ENCODE data around the gene KCNMB4.
"Not testable (repeated sequence)": the region's sequence is repeated elsewhere in the genome, so short reads cannot be mapped to it uniquely, and the experiment has no call there.

KCNMB4 gene

GRCh38 chr12:70367258-70368141, 1.4 kb downstream of the KCNMB4 start:
- in situ Hi-C loops (cut with MboI; ENCODE audit: low sequenced_read_pairs), result no loop called here

- in situ Hi-C loops (cut with MboI; ENCODE audit: low sequenced_read_pairs), result no loop called here
Observed at GRCh38 chr12:70372881-70373280, 6.8 kb downstream of the KCNMB4 start.

DNA sequence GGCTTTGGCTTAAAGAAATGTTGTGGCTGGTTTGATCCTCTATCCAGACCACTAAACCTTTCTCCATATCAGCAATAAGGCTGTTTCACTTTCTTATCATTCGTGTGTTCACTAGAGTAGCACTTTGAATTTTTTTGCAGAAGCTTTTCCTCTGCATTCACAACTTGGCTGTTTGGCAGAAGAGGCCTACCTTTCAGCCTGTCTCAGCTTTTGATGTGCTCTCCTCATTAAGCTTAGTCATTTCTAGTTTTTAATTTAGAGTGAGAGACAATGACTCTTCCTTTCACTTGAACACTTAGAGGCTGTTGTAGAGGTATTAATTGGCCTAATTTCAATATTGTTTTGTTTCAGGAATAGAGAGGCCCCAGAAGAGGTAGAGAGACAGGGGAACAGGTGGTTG, 13.8 kb downstream of the KCNMB4 start:
- in situ Hi-C loops (cut with MboI; ENCODE audit: low sequenced_read_pairs), result no loop called here

- in situ Hi-C loops (cut with MboI; ENCODE audit: low sequenced_read_pairs), result no loop called here
Observed at GRCh38 chr12:70383484-70383883, 17.4 kb downstream of the KCNMB4 start.

GRCh38 chr12:70383886-70384285, 17.8 kb downstream of the KCNMB4 start:
- in situ Hi-C loops (cut with MboI; ENCODE audit: low sequenced_read_pairs), result no loop called here

GRCh38 chr12:70386771-70387170, 20.7 kb downstream of the KCNMB4 start:
- in situ Hi-C loops (cut with MboI; ENCODE audit: low sequenced_read_pairs), result no loop called here

DNA sequence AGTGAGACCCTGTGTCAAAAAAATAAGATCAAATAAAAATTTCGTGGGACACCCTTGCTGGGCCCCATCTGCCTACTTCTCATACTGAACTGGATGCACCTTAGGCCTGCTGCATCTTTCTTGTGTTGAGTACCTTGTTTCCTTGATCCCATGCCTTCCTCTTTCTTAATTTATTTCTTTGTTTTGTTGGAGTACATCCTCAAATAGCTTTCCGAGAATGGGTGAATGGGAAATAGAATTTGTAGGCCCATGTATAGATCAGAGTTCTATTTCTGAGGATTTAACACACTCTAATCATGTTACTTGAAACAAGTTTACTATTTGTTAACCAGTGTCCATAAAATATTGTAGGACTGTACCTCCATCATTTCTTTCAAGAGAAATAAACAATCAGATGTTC, 23.6 kb downstream of the KCNMB4 start:
- in situ Hi-C loops (cut with MboI; ENCODE audit: low sequenced_read_pairs), result no loop called here

- in situ Hi-C loops (cut with MboI; ENCODE audit: low sequenced_read_pairs), result not testable (repeated sequence)
Observed at GRCh38 chr12:70392631-70393030, 26.5 kb downstream of the KCNMB4 start.

GRCh38 chr12:70393787-70394499, 27.9 kb downstream of the KCNMB4 start:
- in situ Hi-C loops (cut with MboI; ENCODE audit: low sequenced_read_pairs), result no loop called here

- in situ Hi-C loops (cut with MboI; ENCODE audit: low sequenced_read_pairs), result no loop called here
Observed at GRCh38 chr12:70398002-70398401, 31.9 kb downstream of the KCNMB4 start.

DNA sequence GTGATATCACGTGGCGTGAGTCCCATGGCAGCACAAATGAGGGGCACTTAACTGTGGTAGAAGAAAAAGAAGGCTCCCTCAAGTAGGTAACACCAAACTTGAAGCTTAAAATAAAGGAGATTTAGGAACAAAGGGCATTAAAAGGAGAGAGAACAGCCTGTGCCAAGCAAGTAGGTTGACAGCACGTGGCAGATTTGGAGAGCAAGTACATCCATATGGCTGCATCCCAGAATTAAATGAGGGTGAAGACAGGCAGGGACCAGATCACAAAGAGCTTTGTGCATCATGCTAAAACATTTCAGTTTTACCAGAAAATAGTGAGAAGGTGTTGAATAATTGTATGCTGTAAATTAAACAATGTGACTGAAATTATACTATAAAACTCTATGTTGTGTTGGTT, 32.8 kb downstream of the KCNMB4 start:
- in situ Hi-C loops (cut with MboI; ENCODE audit: low sequenced_read_pairs), result no loop called here

- in situ Hi-C loops (cut with MboI; ENCODE audit: low sequenced_read_pairs), result no loop called here
Observed at GRCh38 chr12:70399311-70399710, 33.2 kb downstream of the KCNMB4 start.

GRCh38 chr12:70400124-70400523, 34.0 kb downstream of the KCNMB4 start:
- in situ Hi-C loops (cut with MboI; ENCODE audit: low sequenced_read_pairs), result no loop called here

GRCh38 chr12:70402597-70402996, 36.5 kb downstream of the KCNMB4 start:
- in situ Hi-C loops (cut with MboI; ENCODE audit: low sequenced_read_pairs), result no loop called here

DNA sequence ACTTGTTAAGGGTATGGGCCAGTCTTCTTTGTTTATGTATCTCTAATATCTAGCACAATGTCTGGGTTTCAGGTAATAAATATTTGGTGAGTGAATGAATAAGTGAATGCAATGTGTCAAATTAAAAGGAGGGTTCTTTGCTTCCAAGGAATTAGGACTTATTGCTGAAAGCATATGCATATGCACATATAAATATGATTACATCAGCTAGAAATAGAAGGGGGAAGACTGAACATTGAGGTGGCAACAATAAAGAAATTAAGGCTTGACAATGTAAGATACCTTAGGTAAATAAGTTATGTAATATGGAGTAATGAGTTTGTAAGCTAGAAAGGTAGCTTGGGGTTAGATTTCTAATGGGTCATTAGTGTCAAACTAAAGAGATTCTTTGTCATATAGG, 37.7 kb downstream of the KCNMB4 start:
- in situ Hi-C loops (cut with MboI; ENCODE audit: low sequenced_read_pairs), result no loop called here

DNA sequence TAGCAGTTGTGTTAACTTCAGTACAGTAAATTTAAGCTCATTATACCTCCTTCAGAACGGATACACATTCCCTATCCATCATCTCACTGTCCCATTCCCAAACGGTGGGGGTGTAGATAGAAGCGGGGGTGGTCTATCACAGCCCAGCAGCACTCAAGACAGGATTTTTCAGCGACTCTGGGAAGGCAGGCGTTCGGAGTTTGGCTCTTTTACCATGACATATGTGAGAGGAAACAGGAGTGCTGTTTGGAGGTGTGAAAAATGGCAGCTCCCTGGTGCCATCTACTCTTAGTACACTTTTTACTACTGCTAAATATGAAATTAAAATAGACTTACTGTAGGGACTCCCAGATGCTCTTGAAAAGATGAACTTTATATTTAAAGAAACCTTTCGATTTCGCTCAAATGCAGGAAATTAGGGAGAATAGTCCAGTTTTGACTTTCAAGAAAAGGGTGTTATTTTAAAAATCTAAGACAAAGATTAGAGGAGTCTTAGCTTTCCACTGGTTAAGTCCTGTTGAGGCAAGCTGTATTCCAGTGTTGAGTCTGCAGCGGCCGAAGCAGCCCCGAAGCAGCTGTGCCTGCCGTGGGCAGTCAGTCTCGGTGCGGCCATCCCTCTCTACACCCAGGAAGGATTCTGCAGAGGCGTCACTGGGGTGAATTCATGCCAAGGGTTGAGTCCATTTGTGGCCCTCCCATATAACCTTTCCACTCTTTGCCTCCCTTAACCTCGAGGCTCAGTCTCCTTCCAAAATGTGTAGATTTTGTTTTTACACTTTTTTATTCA, 42.1 kb downstream of the KCNMB4 start:
- in situ Hi-C loops (cut with MboI; ENCODE audit: low sequenced_read_pairs), result no loop called here

DNA sequence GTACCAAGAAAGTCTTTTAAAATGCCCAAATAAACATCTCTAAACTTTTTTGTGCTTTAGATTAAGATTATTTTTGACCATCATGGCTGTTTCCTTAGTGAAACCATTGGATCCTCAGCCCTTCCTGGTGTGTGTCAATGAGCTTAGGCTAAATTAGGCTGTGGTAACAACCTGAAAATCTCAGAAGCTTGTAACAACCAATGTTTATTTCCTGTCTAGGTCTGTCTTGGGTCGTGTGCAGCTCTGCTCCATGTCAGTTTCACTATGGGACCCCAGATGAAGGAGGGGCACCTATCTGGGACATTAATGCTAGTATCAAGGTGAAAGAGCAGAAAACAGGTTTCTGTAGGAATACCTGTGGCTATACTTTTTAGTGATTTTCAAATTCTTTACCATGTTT, 49.9 kb downstream of the KCNMB4 start:
- in situ Hi-C loops (cut with MboI; ENCODE audit: low sequenced_read_pairs), result no loop called here

GRCh38 chr12:70417121-70417520, 51.0 kb downstream of the KCNMB4 start:
- in situ Hi-C loops (cut with MboI; ENCODE audit: low sequenced_read_pairs), result no loop called here

DNA sequence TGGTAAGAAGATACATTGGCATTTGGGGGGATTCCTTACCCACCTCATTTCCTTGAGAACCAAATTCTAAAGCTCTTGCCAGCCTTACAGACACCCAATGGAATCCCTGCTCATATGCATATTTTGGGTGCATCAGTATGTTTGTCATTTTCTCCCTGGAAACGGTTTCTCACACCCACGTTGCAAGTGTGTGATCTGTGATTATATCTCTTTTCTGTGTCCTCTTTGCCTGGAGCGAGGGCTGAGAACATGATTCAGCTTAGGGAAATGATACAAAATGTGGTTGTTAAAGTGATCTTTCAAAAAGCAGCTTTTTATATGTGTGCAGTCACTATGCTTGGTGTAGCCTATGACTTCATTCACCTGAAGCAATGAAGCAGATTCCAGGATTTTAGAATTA, 52.0 kb downstream of the KCNMB4 start:
- in situ Hi-C loops (cut with MboI; ENCODE audit: low sequenced_read_pairs), result no loop called here

- in situ Hi-C loops (cut with MboI; ENCODE audit: low sequenced_read_pairs), result no loop called here
Observed at GRCh38 chr12:70422631-70423030, 56.5 kb downstream of the KCNMB4 start.

- in situ Hi-C loops (cut with MboI; ENCODE audit: low sequenced_read_pairs), result no loop called here
Observed at GRCh38 chr12:70426620-70427019, 60.5 kb downstream of the KCNMB4 start.
